ENCODE results near the gene TYMS. TPM values are rescaled to one million over a fixed set of nuclear protein-coding genes. Genes with fewer than 3 reads are reported as not detected.

Gene TYMS
- total and polyA plus RNA-seq, 9 of the 15 experiments (the other 6 are each of a cell fraction or from before 2014, with no cell fraction given): 69.1 to 409 (median 175) TPM

DNA sequence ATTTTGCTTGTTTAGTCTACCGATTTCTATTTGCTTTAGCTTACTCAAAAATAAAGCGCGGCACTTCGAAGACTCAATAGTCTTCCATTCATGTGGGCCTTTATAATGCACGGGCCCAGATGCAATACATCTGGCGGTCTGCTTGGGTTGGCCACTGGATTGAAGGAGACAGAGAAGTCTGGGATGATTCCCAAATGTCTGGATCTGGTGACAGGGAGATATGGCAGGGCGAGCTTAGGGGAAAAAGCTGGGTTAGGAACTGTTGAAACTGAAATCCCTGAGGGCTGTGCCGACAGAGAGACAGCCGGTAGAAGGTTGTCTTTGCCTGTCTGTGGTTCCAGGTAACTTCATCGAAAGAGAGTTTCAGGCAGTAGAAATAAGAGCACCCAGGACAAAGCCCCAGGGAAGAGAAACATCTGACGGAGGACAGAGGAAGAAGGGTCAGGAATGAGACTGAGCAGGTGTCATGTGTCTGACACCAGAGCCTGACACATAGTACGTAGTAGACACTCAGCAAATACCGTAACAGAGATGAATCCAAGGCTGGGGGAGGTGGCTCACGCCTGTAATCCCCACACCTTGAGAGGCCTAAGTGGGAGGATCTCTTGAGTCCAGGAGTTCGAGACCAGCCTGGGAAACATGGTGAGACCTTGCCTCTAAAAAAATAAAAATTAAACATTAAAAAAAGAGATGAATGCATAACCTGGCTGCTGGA lies 47.1 kb upstream of the TYMS start:
- intact Hi-C loops (cut with micrococcal nuclease): no loop called here
- H2AFZ ChIP-seq (ENCODE audit: low read depth, low read length): 0 out of 2 replicates have a peak overlapping the region, but pooled peaks have one; percentile 40
- in situ Hi-C loops (cut with MboI): no loop called here
- H3K27me3 ChIP-seq (ENCODE audit: control insufficient read depth in 2 of 2, insufficient read depth in 2 of 2, low read length in 2 of 2): peaks cover 7 to 30% of the 10 kb centered on the region in 2 experiments; a peak in 4 of 5 replicates
- no peak overlapping the region for H3K4me3 ChIP-seq
- no peaks in the 10 kb centered on the region for H3K36me3 ChIP-seq (ENCODE audit: control insufficient read depth, insufficient read depth, low read length)
- peak; percentile 46 for ATAC-seq
- WGBS (ENCODE audit: insufficient coverage, low coverage, missing lambda C conversion rate): 22% methylated on average over 15 of the region's 15 CpGs
- no peaks in the 10 kb centered on the region for H3K4me1 ChIP-seq (replicated peaks in 1 of 2; ENCODE audit: control insufficient read depth in 2 of 2, insufficient read depth in 2 of 2, low read length in 2 of 2)
- no peak overlapping the region for H3K9ac ChIP-seq (ENCODE audit: insufficient read depth in 1 of 2, low read depth in 2 of 2, low read length in 2 of 2)
- H3K9me1 ChIP-seq (ENCODE audit: control insufficient read depth, insufficient read depth, low read length): no peaks in the 10 kb centered on the region
- no peaks in the 10 kb centered on the region for H4K20me1 ChIP-seq (replicated peaks; ENCODE audit: control insufficient read depth, insufficient read depth, low read length)
- no peak overlapping the region for H3K4me2 ChIP-seq (ENCODE audit: insufficient read depth, low read length)
- TF ChIP-seq, protein P1, sequence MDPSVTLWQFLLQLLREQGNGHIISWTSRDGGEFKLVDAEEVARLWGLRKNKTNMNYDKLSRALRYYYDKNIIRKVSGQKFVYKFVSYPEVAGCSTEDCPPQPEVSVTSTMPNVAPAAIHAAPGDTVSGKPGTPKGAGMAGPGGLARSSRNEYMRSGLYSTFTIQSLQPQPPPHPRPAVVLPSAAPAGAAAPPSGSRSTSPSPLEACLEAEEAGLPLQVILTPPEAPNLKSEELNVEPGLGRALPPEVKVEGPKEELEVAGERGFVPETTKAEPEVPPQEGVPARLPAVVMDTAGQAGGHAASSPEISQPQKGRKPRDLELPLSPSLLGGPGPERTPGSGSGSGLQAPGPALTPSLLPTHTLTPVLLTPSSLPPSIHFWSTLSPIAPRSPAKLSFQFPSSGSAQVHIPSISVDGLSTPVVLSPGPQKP (CRISPR knock-in tag; IDR thresholded peaks at IDR 0.05): no peak
- TF ChIP-seq, protein P2, sequence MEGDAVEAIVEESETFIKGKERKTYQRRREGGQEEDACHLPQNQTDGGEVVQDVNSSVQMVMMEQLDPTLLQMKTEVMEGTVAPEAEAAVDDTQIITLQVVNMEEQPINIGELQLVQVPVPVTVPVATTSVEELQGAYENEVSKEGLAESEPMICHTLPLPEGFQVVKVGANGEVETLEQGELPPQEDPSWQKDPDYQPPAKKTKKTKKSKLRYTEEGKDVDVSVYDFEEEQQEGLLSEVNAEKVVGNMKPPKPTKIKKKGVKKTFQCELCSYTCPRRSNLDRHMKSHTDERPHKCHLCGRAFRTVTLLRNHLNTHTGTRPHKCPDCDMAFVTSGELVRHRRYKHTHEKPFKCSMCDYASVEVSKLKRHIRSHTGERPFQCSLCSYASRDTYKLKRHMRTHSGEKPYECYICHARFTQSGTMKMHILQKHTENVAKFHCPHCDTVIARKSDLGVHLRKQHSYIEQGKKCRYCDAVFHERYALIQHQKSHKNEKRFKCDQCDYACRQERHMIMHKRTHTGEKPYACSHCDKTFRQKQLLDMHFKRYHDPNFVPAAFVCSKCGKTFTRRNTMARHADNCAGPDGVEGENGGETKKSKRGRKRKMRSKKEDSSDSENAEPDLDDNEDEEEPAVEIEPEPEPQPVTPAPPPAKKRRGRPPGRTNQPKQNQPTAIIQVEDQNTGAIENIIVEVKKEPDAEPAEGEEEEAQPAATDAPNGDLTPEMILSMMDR (IDR thresholded peaks at IDR 0.05 in 2 of 3, conservative IDR thresholded peaks at IDR 0.05 in 1 of 3; ENCODE audit: insufficient read depth in 2 of 3, low read depth in 1 of 3, low read length in 3 of 3): no peak
- no peak for TF ChIP-seq SMARCE1 (IDR thresholded peaks at IDR 0.05)
- no peak for TF ChIP-seq ZNF79 (CRISPR knock-in tag; IDR thresholded peaks at IDR 0.05; ENCODE audit: low read depth)
- no peak for TF ChIP-seq PTBP1 (IDR thresholded peaks at IDR 0.05; ENCODE audit: low read depth, low read length)
- no peak for TF ChIP-seq ZNF695 (CRISPR knock-in tag; IDR thresholded peaks at IDR 0.05)
- no peak for TF ChIP-seq KLF6 (CRISPR knock-in tag; IDR thresholded peaks at IDR 0.05; ENCODE audit: borderline replicate concordance)
- TF ChIP-seq GATAD2B (IDR thresholded peaks at IDR 0.05; ENCODE audit: borderline replicate concordance): no peak
- TF ChIP-seq ZNF133 (CRISPR knock-in tag; IDR thresholded peaks at IDR 0.05): no peak
- no peak for TF ChIP-seq CHD1 (IDR thresholded peaks at IDR 0.05; ENCODE audit: low read length)
- no peak for TF ChIP-seq MAFF (IDR thresholded peaks at IDR 0.05; ENCODE audit: low read length)
- TF ChIP-seq SIN3B (IDR thresholded peaks at IDR 0.05; ENCODE audit: low read depth): no peak
- TF ChIP-seq MEF2D (tag; conservative IDR thresholded peaks at IDR 0.05; ENCODE audit: low read depth): no peak
- CTCF ChIA-PET (ENCODE audit: low intra/inter-chr PET ratio): no interaction called here
- no peak for DNase-seq (ENCODE audit: extremely low read depth in 1 of 4, low spot score in 3 of 4)
- POLR2A ChIA-PET: interaction anchor here (1.6 kb wide), 1 partner anchor 8 kb away, joined by 3 read pairs; no protein-coding TSS in a partner anchor
- BruUV-seq (replicated peaks): no TSS peak
- no peaks in the 10 kb centered on the region for H3K79me2 ChIP-seq (ENCODE audit: control insufficient read depth, insufficient read depth, low read length)
- H3K9me3 ChIP-seq (replicated peaks; ENCODE audit: control insufficient read depth, insufficient read depth, low read depth, low read length): no peaks in the 10 kb centered on the region
- FAIRE-seq: no peak
- no peak overlapping the region for H3K27ac ChIP-seq (ENCODE audit: extremely low read depth, low read depth, low read length)
